ENCODE results near the gene CDH12. TPM values are rescaled to one million over a fixed set of nuclear protein-coding genes. Genes with fewer than 3 reads are reported as not detected.
A peak's percentile ranks its signal among the peaks of the same experiment; 100 is the strongest.
"Not testable (repeated sequence)": the region's sequence is repeated elsewhere in the genome, so short reads cannot be mapped to it uniquely, and the experiment has no call there.

The CDH12 gene
- total RNA-seq, 1 experiment from 2014 or later, result not detected

DNA sequence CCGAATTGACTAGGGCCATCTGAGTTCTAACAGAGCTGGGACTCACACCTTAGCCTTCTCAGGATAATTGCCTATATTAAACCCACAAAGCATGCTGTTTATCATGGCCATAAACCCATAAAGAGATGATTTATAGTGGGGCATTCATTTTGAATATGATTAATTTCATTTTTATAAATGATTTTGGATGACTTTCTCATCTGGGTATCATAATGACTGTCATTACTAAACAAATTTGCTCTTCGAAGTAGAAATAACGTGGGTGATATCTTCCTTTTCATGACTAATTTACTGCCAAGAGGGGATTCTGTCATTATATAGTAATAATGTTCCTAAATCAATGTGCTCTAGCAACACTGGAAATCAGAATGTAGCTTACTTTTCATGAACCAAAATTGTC, 498.2 kb downstream of the CDH12 start:
- in situ Hi-C loops (cut with HindIII; ENCODE audit: low sequenced_read_pairs), result no loop called here
- no peak for DNase-seq (ENCODE audit: low spot score)

DNA sequence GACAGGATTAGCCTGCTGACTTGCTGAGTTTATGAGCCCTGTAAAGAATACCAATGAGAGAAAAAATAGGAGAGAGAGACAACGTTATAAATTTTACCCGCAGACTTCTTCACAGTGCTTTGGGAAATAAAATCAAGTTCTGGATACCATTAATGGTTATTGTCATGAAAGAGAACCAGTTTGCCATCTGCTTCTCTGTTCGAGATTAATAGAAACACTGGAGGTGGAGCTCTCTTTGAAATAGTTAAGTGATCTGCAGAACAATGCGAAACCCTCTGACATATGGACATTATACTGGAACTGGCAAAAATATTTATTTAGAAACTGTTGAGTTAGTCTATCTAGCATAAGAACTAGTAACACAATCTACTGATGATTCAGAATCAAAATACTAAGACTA, 500.7 kb downstream of the CDH12 start:
- in situ Hi-C loops (cut with HindIII; ENCODE audit: low sequenced_read_pairs), result no loop called here
- DNase-seq (ENCODE audit: low spot score), result peak; percentile 38

DNA sequence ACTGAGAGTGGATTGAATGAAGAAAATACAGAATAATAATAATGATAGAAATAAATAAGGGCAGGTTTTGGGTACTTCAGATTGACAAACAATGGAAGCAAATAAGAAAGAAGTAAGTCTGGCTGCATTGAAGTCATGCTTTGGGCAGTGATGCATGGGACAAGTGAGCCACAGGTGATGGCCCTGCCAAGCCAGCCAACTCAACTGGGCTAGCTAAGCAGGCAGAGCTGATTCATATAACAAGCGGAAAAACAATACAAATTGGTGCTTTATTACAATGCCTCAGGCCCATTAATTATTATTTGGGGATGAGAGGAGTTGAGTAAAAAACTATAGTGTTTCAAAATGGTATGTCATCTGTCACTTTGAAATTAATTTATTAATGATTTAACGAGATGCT, 502.0 kb downstream of the CDH12 start:
- in situ Hi-C loops (cut with HindIII; ENCODE audit: low sequenced_read_pairs), result no loop called here
- DNase-seq (ENCODE audit: low spot score), result no peak

DNA sequence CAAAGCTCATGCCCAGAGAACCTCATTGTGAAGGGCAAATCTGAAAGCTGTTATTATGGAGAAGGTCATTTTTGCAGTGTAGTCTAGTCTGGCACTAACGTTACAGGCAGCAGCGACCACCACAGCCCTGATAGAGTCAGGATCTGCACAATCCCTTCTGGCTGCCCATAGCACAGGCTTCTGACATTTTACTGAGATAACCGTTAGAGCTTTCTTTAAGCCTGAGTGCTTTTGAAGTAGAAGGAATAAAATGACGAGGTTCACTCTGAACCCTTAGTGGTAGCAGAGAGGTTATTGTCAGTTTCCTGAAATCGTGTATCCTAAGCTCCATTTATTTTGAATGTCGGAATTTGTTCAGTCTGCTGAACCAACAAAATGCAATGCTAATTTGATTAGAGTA, 505.1 kb downstream of the CDH12 start:
- in situ Hi-C loops (cut with HindIII; ENCODE audit: low sequenced_read_pairs), result no loop called here
- DNase-seq (ENCODE audit: low spot score), result no peak

DNA sequence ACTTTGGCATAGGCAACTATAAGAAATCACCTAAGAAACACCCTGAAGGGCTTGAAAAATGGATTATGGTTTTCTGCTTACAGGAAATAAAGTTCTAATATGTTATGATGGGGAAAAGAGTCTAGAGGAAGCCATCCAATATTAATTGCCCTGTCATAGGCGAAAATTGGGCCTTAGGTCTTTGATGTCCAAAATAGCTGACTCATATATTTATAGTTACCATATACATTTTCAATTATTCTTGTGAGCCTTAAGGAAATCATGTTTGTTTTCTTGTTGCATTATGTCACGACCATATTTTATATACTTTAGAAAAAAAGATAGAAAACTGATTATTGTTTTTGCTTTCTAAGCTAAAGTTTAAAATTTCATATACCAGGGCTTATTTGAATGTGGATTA, 509.1 kb downstream of the CDH12 start:
- no peak for DNase-seq (ENCODE audit: low spot score)
- in situ Hi-C loops (cut with HindIII; ENCODE audit: low sequenced_read_pairs), result no loop called here

DNA sequence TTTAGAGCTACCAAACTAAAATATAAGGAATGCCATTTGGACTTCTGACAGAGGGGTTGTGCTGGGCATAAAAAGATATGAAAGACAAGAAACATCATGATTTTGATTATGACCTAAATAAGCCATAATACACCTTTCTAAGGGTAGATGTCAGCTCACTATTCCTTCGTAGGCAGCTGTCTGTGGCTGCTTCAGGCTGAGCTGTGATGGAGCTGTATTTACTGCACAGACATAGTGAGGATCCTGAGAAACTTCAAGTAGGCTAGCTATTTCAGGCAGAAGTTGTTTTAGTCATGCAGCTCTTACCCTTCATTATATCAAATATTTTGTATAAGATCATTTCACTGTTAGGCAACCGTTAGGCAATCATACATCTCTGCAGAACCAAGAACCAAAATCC, 511.7 kb downstream of the CDH12 start:
- no peak for DNase-seq (ENCODE audit: low spot score)
- in situ Hi-C loops (cut with HindIII; ENCODE audit: low sequenced_read_pairs), result no loop called here

DNA sequence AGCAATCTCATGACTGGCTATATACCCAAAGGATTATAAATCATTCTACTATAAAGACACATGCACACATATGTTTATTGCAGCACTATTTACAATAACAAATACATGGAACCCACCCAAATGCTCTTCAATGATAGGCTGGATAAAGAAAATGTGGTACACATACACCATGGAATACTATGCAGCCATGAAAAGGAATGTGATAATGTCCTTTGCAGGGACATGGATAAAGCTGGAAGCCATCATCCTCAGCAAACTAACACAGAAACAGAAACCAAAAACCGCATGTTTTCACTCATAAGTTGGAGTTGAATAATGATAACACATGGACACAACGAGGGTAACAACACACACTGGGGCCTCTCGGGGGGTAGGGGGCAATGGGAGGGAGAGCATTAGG, 520.2 kb downstream of the CDH12 start:
- DNase-seq (ENCODE audit: low spot score); in situ Hi-C loops (cut with HindIII; ENCODE audit: low sequenced_read_pairs): not testable (repeated sequence)

DNA sequence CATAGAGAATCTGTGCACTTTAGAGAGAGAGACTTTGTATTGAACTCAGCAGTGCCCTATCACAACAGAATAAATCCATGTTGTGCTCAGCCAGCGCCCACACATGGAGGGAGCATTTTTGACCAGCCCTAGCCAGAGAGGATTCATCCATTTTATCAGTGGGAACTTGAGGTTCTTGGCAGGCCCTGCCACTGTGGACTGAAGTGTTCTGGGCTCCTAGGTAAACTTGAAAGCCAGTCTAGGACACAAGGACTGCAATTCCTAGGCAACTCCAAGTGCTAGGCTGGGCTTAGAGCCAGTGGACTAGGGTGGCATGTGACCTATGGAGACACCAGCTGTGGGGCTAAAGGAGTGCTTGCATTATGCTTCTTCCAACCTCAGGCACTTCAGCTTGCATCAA, 523.5 kb downstream of the CDH12 start:
- no peak for DNase-seq (ENCODE audit: low spot score)
- in situ Hi-C loops (cut with HindIII; ENCODE audit: low sequenced_read_pairs), result no loop called here

DNA sequence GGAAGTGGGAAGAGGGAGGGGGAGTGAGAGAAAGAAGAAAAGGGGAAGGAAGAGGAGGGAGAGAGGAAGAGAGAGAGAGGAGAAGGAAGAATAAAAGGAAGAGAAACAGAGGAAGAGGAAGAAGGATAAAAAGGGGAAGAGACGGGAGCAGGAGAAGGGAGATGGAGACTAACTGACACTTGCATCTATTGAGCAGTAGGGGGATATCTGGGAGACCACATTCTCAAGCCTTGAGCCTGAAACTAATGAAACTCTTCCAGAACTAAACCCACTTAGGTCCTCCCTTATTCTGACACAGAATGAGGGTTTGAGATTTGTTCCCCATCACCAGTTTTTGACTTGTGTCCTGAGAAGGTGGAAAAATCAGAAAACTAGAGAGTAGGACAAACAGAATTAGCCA, 533.3 kb downstream of the CDH12 start:
- no peak for DNase-seq (ENCODE audit: low spot score)
- in situ Hi-C loops (cut with HindIII; ENCODE audit: low sequenced_read_pairs), result no loop called here

DNA sequence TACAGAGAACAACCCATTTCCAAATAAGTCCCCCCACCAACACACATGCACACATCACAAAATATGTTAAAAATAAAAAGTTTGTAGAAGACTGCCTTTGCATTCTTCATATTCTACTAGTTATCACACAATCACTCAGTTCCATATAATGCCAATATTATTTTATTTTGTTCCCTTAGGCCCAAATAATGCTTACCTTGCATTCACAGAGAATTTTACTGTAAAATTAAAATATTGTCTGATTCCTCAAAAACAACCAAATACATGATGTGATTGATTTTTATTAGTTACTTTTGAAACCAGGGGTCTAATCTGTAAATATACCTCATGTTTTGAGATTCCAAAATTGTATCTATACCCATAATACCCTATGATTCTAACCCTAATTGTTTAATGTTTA, 536.9 kb downstream of the CDH12 start:
- DNase-seq (ENCODE audit: low spot score), result no peak
- in situ Hi-C loops (cut with HindIII; ENCODE audit: low sequenced_read_pairs), result no loop called here

DNA sequence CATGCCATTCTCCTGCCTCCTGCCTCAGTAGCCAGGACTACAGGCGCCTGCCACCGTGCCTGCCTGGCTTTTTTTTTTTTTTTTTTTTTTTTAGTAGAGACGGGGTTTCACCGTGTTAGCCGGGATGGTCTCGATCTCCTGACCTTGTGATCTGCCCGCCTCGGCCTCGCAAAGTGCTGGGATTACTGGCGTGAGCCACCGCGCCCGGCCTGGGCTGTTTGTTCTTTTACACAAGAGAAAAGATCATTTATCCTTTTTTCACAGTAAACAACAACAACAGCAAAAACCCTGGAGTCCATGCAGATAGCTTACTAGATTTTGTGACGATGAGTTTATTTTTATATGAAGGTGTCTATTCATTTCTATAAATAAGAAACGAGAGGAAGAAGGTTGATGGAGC, 538.1 kb downstream of the CDH12 start:
- DNase-seq (ENCODE audit: low spot score); in situ Hi-C loops (cut with HindIII; ENCODE audit: low sequenced_read_pairs): not testable (repeated sequence)

DNA sequence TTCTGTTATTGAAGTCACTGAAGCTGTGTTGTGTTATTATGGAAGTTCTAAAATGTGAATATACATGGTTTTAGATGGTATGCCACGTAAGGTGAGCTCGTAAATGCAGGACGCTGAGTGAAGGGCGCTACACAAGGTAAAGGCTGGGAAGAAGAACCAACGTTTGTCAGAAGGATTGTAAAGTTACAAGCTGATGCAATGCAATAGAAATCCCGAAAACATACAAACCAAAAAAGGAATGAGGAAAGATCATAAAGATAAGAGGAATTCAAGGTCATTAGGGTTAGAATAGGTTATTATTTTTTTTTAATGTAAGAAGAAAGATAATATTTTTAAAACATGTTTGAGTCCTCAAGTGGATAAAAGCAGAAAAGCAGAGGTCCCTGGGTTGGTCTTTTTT, 538.6 kb downstream of the CDH12 start:
- no peak for DNase-seq (ENCODE audit: low spot score)
- in situ Hi-C loops (cut with HindIII; ENCODE audit: low sequenced_read_pairs), result no loop called here

DNA sequence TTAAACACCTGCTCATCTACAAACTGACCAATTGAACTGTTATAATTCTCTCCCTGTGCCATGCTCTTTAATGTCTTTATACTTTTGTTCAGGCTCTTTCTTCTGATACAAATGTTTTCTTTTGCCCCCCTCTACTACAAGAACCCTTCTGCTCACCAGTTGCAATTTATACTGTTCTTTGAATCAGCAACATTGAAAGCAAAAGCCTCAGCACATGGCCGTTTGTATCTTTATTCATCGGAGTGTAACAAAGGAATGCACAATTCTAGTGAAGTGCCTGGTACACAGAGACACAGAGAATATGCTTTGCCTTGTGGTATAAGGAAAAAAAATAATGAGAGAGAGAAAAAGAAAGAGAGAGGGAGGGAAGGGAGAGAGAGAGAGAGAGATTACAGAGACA, 547.1 kb downstream of the CDH12 start:
- in situ Hi-C loops (cut with HindIII; ENCODE audit: low sequenced_read_pairs), result no loop called here
- no peak for DNase-seq (ENCODE audit: low spot score)

DNA sequence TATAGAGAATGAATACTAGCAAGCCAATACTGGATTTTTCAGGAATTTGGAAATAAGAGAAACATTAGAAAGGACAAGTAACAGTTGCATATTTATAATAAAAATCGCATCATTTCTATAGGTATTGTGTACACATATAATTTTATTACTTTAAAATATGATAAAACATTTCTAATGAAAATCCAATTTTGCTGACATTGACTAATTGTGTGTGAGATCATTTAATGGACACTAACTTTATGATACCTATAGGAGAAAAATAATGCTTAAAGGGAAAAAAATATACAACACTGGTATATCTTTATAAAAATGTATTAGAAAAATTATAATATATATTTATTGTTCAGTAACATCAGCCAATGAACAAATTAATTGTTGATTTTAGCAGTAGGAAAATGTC, 557.3 kb downstream of the CDH12 start:
- in situ Hi-C loops (cut with HindIII; ENCODE audit: low sequenced_read_pairs), result no loop called here
- DNase-seq (ENCODE audit: low spot score), result no peak

DNA sequence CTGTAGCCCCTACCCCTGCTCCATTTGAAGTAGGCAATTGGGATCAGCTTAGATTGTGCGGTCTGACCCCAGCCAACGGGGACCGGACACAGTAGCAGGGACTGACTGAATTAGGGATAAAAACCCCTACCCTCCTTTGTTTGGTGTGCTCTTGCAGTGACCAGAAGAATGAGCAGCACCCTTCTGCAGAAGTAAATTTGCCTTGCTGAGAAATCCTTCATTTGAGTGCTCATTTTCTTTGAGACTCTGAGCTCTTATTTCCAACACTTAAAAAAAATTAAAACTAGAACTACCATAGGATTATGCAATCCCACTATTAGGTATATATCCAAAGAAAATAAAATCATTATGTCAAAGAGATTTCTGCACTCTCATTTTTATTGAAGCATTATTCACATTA, 560.0 kb downstream of the CDH12 start:
- DNase-seq (ENCODE audit: low spot score), result no peak
- in situ Hi-C loops (cut with HindIII; ENCODE audit: low sequenced_read_pairs), result no loop called here

DNA sequence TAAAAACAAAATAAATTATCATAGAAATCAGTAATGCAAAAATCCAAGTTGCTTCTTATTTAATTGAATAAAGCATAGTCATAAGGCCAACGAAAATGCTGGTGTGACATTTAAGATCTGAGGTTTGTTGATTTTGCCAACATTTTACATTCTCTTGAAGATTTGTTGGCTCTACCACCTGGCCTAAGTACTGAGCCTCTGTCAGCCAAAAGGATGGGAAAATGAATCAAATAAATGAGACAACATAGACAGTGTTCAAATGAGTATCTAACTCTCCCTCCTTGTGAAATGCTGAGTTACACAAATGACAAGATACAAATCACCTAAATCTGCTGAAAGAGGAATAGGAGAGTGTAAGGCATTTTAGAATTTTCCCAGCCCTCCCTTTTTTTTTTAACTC, 575.0 kb downstream of the CDH12 start:
- in situ Hi-C loops (cut with HindIII; ENCODE audit: low sequenced_read_pairs), result no loop called here
- peak; percentile 18 for DNase-seq (ENCODE audit: low spot score)

DNA sequence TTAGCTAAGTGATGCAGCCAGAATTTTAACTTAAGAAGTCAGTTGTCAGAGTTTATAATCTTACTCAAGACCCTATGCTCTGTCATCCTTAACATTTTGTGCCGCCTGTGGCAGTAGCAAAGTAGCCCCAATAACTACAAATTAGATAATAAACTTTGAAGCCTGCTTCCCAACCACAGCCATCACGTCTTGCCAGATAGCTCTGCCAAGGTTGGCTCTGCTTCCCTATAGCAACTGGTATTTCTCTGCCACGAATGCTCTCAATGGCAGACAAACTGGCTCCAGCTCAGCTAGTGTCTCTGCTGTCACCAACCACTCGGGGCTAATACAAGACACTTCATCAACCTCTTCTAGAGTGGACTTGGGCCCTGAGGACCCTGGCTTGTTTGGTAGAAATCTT, 576.1 kb downstream of the CDH12 start:
- peak; percentile 35 for DNase-seq (ENCODE audit: low spot score)
- in situ Hi-C loops (cut with HindIII; ENCODE audit: low sequenced_read_pairs), result no loop called here

DNA sequence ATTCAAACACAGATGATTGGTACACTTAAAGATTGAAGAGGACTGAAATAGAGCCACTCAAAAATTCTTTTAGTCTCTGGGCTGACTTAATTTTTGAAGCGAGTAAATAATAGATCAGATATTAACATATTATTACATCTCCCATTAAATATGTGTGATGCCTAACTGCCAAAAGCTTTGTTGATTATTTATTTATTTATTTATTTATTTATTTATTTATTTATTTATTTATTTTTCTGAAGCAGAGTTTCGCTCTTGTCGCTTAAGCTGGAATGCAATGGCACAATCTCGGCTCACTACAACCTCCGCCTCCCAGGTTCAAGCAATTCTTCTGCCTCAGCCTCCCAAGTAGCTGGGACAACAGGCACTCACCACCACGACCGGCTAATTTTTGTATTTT, 587.3 kb downstream of the CDH12 start:
- in situ Hi-C loops (cut with HindIII; ENCODE audit: low sequenced_read_pairs); DNase-seq (ENCODE audit: low spot score): not testable (repeated sequence)

DNA sequence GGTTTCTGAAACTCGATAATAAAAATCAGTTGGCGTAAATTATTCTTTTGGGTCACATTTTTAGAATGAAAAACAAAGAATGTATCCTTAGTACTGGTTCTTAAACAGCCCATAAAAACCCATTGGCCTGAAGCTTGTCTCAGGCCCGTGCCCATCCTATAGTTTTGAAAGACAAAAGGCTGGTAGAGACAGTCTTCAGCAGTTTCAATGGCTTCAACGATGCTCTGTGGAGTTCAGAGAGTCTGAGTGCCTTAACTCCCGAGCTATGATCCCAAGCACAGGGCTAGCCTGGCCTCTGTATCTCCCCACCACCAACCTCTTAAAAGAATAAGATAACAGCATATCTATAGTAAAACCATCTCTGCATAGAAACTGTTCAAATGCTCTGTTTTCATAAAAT, 595.0 kb downstream of the CDH12 start:
- no peak for DNase-seq (ENCODE audit: low spot score)
- in situ Hi-C loops (cut with HindIII; ENCODE audit: low sequenced_read_pairs), result no loop called here

DNA sequence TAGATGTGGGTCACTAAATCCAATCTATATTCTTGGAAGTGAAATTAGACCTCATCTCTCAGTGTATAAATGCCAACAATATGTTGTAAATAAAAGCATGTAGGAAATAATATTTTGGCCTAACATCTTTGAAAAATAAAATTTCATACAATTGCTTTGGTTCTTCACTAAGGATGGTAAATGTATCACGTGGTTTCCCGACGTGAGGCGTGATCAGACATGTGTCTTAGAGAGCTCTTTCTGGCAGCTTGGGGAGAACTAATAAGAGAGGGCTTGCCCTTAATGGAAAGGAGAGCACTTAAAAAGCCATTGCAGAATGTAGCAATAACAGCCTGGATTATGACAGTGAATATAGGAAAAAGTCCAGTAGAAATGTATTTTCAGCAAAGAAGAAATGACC, 602.6 kb downstream of the CDH12 start:
- no peak for DNase-seq (ENCODE audit: low spot score)
- in situ Hi-C loops (cut with HindIII; ENCODE audit: low sequenced_read_pairs), result no loop called here

DNA sequence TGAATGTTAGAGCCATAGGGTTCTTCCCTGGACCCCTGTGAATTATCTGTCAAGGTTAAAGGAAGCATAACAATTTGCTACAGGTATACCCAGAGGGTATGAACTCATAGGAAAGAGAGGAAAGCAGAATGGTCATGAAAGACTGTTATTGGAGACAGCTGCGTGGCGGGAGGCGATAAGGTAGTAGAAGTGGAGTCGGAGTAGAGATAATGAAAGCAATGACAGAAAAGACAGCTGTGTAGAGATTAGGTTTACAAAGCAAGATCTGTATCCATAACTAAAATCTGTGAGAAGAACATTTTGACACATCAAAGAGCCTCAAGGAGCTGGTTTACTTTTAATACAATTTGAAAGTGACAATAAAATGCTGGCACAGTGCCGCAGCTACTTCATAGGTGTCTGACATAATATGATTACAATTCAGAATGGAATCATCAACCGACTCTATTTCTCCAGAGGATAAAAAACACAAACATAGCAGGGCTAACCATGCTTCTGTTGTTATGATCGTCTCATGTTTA, 603.9 kb downstream of the CDH12 start:
- in situ Hi-C loops (cut with HindIII; ENCODE audit: low sequenced_read_pairs), result no loop called here
- DNase-seq (ENCODE audit: low spot score), result no peak

DNA sequence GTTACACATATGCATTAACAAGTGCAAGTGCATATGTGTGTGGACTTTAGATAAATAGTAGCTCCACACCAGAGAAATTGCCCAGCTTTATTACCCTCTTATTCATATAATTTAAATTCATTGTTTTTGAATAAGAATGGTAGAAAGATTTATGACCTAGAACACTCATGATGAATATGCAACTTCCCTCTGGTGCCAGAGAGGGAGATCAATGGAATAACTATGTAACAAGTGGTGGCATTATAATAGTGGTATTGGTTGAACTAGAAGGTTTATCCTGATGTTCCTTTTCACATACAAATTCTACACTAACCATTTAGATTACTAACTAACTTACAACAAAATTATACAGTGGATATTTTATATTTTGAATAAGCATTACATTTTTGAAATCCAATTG, 607.4 kb downstream of the CDH12 start:
- in situ Hi-C loops (cut with HindIII; ENCODE audit: low sequenced_read_pairs), result no loop called here
- DNase-seq (ENCODE audit: low spot score), result no peak
